Left lung (tissue), 10 donors: ENCODE results near the gene FAM20A. TPM values are rescaled to one million over a fixed set of nuclear protein-coding genes. Genes with fewer than 3 reads are reported as not detected.
"Not testable (repeated sequence)": the region's sequence is repeated elsewhere in the genome, so short reads cannot be mapped to it uniquely, and the experiment has no call there.

Experiments used
- ATAC-seq: fragments of 200-7000 bp; cut with Tn5 transposase; one replicate; pipeline ENCODE4 v1.9.1; 2020; ENCODE audit warnings: moderate library complexity
- DNase-seq, 4 donors: peaks; one replicate each; pipeline ENCODE4 v3.0.0-alpha.2; 2013 to 2020
- H3K27ac ChIP-seq, 2 donors: fragments of 200-600 bp; sonication (generic) in 1 of 2; one replicate each; pipeline versions ENCODE4 v1.5.0 to v1.8.0; 2020 to 2021
- H3K27me3 ChIP-seq, 2 donors: fragments of 200-600 bp; sonication (generic) in 1 of 2; one replicate each; pipeline versions ENCODE4 v1.5.0 to v1.8.0; 2020 to 2021
- H3K36me3 ChIP-seq, 2 donors: fragments of 200-600 bp; sonication (generic) in 1 of 2; one replicate each; pipeline versions ENCODE4 v1.5.0 to v1.8.0; 2020 to 2021
- H3K4me1 ChIP-seq, 2 donors: fragments of 200-600 bp; one replicate each; pipeline ENCODE4 v1.8.0; 2021
- H3K4me3 ChIP-seq, 2 donors: fragments of 200-600 bp; sonication (generic) in 1 of 2; one replicate each; pipeline versions ENCODE4 v1.5.0 to v1.8.0; 2020 to 2021; ENCODE audit warnings: mild to moderate bottlenecking in 1 of 2
- H3K9me3 ChIP-seq, 2 donors: fragments of 200-600 bp; sonication (generic) in 1 of 2; one replicate each; pipeline versions ENCODE4 v1.5.0 to v1.8.0; 2020 to 2021
- CTCF ChIP-seq, 2 donors: fragments of 200-600 bp; sonication (generic) in 1 of 2; IDR thresholded peaks; one replicate each; pipeline versions ENCODE4 v1.5.0 to v1.8.0; 2021; ENCODE audit warnings: antibody characterized with exemption in 2 of 2
- intact Hi-C, 2 donors: fragments of 100-400 bp; cut with DNase I; formaldehyde crosslinking; loops; one replicate each; pipeline versions ENCODE4 v1.11.2 to v1.14.2; 2022
- polyA plus RNA-seq, 6 donors: library from polyadenylated mRNA; unstranded; fragments of 120-200 nt; gene quantifications; one replicate each; pipeline ENCODE4 v1.2.1, GENCODE V29; 2013; ENCODE audit not compliant: insufficient read length in 6 of 6
- total RNA-seq, 2 donors: library from RNA; stranded (reverse); fragmentation: NEBNext Ultra II Directional; extraction: Animal tissue kit (Norgen Biotek cat#: 25700); gene quantifications; one replicate each; pipeline ENCODE4 v1.2.1, GENCODE V29; 2021
- donor health status: DM: no; HTN: yes; CAD: no.
- donor health status: DM: no; HTN: no; CAD: no.

FAM20A gene
- total and polyA plus RNA-seq, 8 donors = 3.8 to 85.9 (median 6.0) TPM

GRCh38 chr17:68585643-68586042 lies 15.5 kb downstream of the FAM20A start:
- Histone ChIP-seq H3K36me3 (peaks cover 0 to 23% of the 10 kb centered on the region in 2 donors), H3K27ac (no peak overlapping the region), H3K27me3 (no peaks in the 10 kb centered on the region), H3K4me3 (no peak overlapping the region), H3K4me1 (peaks cover 18 to 36% of the 10 kb centered on the region in 2 donors), H3K9me3 (peaks cover 0 to 4% of the 10 kb centered on the region in 2 donors)
- ATAC-seq = no peak
- TF ChIP-seq CTCF (IDR thresholded peaks at IDR 0.05) = no peak
- intact Hi-C loops = no loop called here
- no peak for DNase-seq

- ATAC-seq (no peak), DNase-seq (peak in 1 of 4 donors; percentile 50)
- intact Hi-C loops = no loop called here
- Histone ChIP-seq H3K4me3 (no peak overlapping the region), H3K9me3 (peaks cover 0 to 4% of the 10 kb centered on the region in 2 donors), H3K36me3 (peaks cover 0 to 22% of the 10 kb centered on the region in 2 donors), H3K27me3 (no peaks in the 10 kb centered on the region), H3K27ac (no peak overlapping the region), H3K4me1 (peaks cover 18 to 43% of the 10 kb centered on the region in 2 donors)
- no peak for TF ChIP-seq CTCF (IDR thresholded peaks at IDR 0.05)
Measured at GRCh38 chr17:68584581-68585303, 16.4 kb downstream of the FAM20A start.

- intact Hi-C loops, H3K4me3 ChIP-seq, ATAC-seq: not testable (repeated sequence)
Measured at GRCh38 chr17:68582867-68583266, 18.3 kb downstream of the FAM20A start.

GRCh38 chr17:68581863-68582645 lies 19.1 kb downstream of the FAM20A start:
- Histone ChIP-seq H3K4me1 (peaks cover 25 to 68% of the 10 kb centered on the region in 2 donors), H3K36me3 (peaks cover 0 to 11% of the 10 kb centered on the region in 2 donors), H3K4me3 (no peak overlapping the region), H3K9me3 (no peaks in the 10 kb centered on the region), H3K27me3 (no peaks in the 10 kb centered on the region), H3K27ac (peak overlapping the region; percentile 57 to 84)
- DNase-seq = peak in 2 of 4 donors; percentile 54 to 79
- TF ChIP-seq CTCF (IDR thresholded peaks at IDR 0.05) = no peak
- peak; percentile 55 for ATAC-seq
- intact Hi-C loops = no loop called here

More at GRCh38 chr17:68582867-68583266, 18.3 kb downstream of the FAM20A start:
- H3K4me1 ChIP-seq = peaks cover 25 to 62% of the 10 kb centered on the region in 2 donors
- not testable (repeated sequence) for DNase-seq, H3K27me3 ChIP-seq, H3K9me3 ChIP-seq
- peaks cover 0 to 11% of the 10 kb centered on the region in 2 donors for H3K36me3 ChIP-seq
- H3K27ac ChIP-seq = peak overlapping the region in 1 of 2 donors; percentile 84

GRCh38 chr17:68580236-68580770 lies 20.9 kb downstream of the FAM20A start:
- peak; percentile 80 for ATAC-seq
- no peak overlapping the region for H3K4me3 ChIP-seq
- H3K27ac ChIP-seq = peak overlapping the region; percentile 78 to 84
- H3K9me3 ChIP-seq = no peaks in the 10 kb centered on the region
- no peaks in the 10 kb centered on the region for H3K36me3 ChIP-seq
- H3K4me1 ChIP-seq = peaks cover 29 to 71% of the 10 kb centered on the region in 2 donors
- intact Hi-C loops = no loop called here
- no peak for TF ChIP-seq CTCF (IDR thresholded peaks at IDR 0.05)
- DNase-seq = peak; percentile 76 to 91 (median 85)
- no peaks in the 10 kb centered on the region for H3K27me3 ChIP-seq
